CD14-positive monocyte (primary cell): ENCODE results near the gene FRRS1L. TPM values are rescaled to one million over a fixed set of nuclear protein-coding genes. Genes with fewer than 3 reads are reported as not detected.

Experiments
- DNase-seq, 3 donors: peaks; one replicate each; pipeline ENCODE4 v3.0.0-alpha.2; 2011 to 2022
- H2AFZ ChIP-seq: 2 replicates; pipeline ENCODE4 v1.6.0; 2012; ENCODE audit warnings: mild to moderate bottlenecking, low read depth, low read length, inconsistent platforms; ENCODE audit not compliant: insufficient read depth, poor library complexity, severe bottlenecking
- H3K27ac ChIP-seq, 2 donors: 1 replicate in 1 of 2; 2 replicates in 1 of 2; pipeline ENCODE4 v1.5.1; 2012 to 2013; ENCODE audit warnings: low read length in 2 of 2, control low read depth in 1 of 2, inconsistent platforms in 1 of 2, low read depth in 1 of 2, mild to moderate bottlenecking in 1 of 2
- H3K27me3 ChIP-seq, 2 donors: one replicate each; pipeline versions ENCODE4 v1.6.0 to v1.6.1; 2011 to 2013; ENCODE audit warnings: low read length in 2 of 2; ENCODE audit not compliant: control insufficient read depth in 2 of 2, insufficient read depth in 2 of 2
- H3K36me3 ChIP-seq, 2 donors: replicated peaks in 1 of 2; 1 replicate in 1 of 2; 2 replicates in 1 of 2; pipeline versions ENCODE4 v1.5.1 to v1.6.1; 2012 to 2013; ENCODE audit warnings: low read length in 2 of 2, control low read depth in 1 of 2, inconsistent platforms in 1 of 2, mild to moderate bottlenecking in 1 of 2; ENCODE audit not compliant: insufficient read depth in 2 of 2, control insufficient read depth in 1 of 2
- H3K4me1 ChIP-seq, 2 donors: 1 replicate in 1 of 2; 2 replicates in 1 of 2; pipeline versions ENCODE4 v1.5.1 to v1.6.1; 2012 to 2013; ENCODE audit warnings: low read length in 2 of 2, control low read depth in 1 of 2, inconsistent platforms in 1 of 2, mild to moderate bottlenecking in 1 of 2, moderate library complexity in 1 of 2; ENCODE audit not compliant: insufficient read depth in 2 of 2, control insufficient read depth in 1 of 2
- H3K4me2 ChIP-seq: replicated peaks from 2 replicates; pipeline ENCODE3; 2012; ENCODE audit warnings: low read length, moderate library complexity, mild to moderate bottlenecking; ENCODE audit not compliant: poor library complexity, severe bottlenecking; ENCODE audit errors: extremely low read depth
- H3K4me3 ChIP-seq, 3 experiments: fragments of 200-600 bp in 1 of 3; sonication (generic) in 1 of 3; replicated peaks in 1 of 3; 1 replicate in 2 of 3; 2 replicates in 1 of 3; pipeline ENCODE4 v1.5.1; 2011 to 2013; ENCODE audit warnings: low read length in 3 of 3, mild to moderate bottlenecking in 3 of 3, control low read depth in 2 of 3, low read depth in 2 of 3, inconsistent platforms in 1 of 3, moderate library complexity in 1 of 3
- H3K79me2 ChIP-seq: 2 replicates; pipeline ENCODE4 v1.6.0; 2012; ENCODE audit warnings: mild to moderate bottlenecking, control low read depth, inconsistent platforms, low read length, moderate library complexity; ENCODE audit not compliant: insufficient read depth
- H3K9ac ChIP-seq: 2 replicates; pipeline ENCODE4 v1.6.0; 2017; ENCODE audit warnings: low read length, mild to moderate bottlenecking; ENCODE audit not compliant: insufficient read depth, poor library complexity, severe bottlenecking
- H3K9me3 ChIP-seq, 2 donors: replicated peaks in 1 of 2; 1 replicate in 1 of 2; 2 replicates in 1 of 2; pipeline versions ENCODE4 v1.5.1 to v1.6.1; 2012 to 2013; ENCODE audit warnings: low read length in 2 of 2, control low read depth in 1 of 2; ENCODE audit not compliant: control insufficient read depth in 1 of 2, insufficient read depth in 1 of 2
- H4K20me1 ChIP-seq: 2 replicates; pipeline ENCODE4 v1.6.0; 2012; ENCODE audit warnings: mild to moderate bottlenecking, low read length, control low read depth, moderate library complexity; ENCODE audit not compliant: insufficient read depth
- H3K27ac Mint-ChIP-seq, 7 donors: one replicate each; pipeline ENCODE4 v1.8.0; 2020; ENCODE audit warnings: mild to moderate bottlenecking in 7 of 7, mixed read lengths in 7 of 7, moderate library complexity in 6 of 7, inconsistent platforms in 2 of 7
- H3K27me3 Mint-ChIP-seq, 3 donors: one replicate each; pipeline ENCODE4 v1.8.0; 2021 to 2022; ENCODE audit warnings: low read depth in 3 of 3, mild to moderate bottlenecking in 3 of 3, mixed read lengths in 3 of 3, moderate library complexity in 3 of 3, inconsistent platforms in 1 of 3
- H3K36me3 Mint-ChIP-seq, 2 donors: one replicate each; pipeline ENCODE4 v1.8.0; 2020; ENCODE audit warnings: mixed read lengths in 2 of 2, inconsistent platforms in 1 of 2, mild to moderate bottlenecking in 1 of 2
- H3K4me1 Mint-ChIP-seq: one replicate; pipeline ENCODE4 v1.8.0; 2020; ENCODE audit warnings: mild to moderate bottlenecking, mixed read lengths
- H3K4me3 Mint-ChIP-seq, 2 donors: one replicate each; pipeline ENCODE4 v1.8.0; 2020; ENCODE audit warnings: mild to moderate bottlenecking in 2 of 2, mixed read lengths in 2 of 2, moderate library complexity in 1 of 2
- H3K9me3 Mint-ChIP-seq, 7 donors: one replicate each; pipeline ENCODE4 v1.8.0; 2020 to 2022; ENCODE audit warnings: mixed read lengths in 7 of 7, mild to moderate bottlenecking in 6 of 7, moderate library complexity in 6 of 7, inconsistent platforms in 2 of 7
- WGBS: methylation state at CpG from one replicate; pipeline ENCODE4 v1.1.5; 2013; ENCODE audit warnings: missing lambda C conversion rate; ENCODE audit not compliant: insufficient coverage; 5-methylcytosine and 5-hydroxymethylcytosine counted together
- intact Hi-C, 2 donors: fragments of 100-400 bp; cut with micrococcal nuclease; formaldehyde crosslinking; loops; one replicate each; pipeline versions ENCODE4 v1.15.0 to v1.15.1; 2023
- polyA plus RNA-seq, 3 donors: library from polyadenylated mRNA; depleted of rRNA in 1 of 3; unstranded in 2 of 3; stranded (reverse) in 1 of 3; fragments of 300-500 nt in 2 of 3; fragments of >200 nt in 1 of 3; fragmentation: Illumina TruSeq in 2 of 3; gene quantifications; 1 replicate in 2 of 3; 2 replicates in 1 of 3; pipeline ENCODE4 v1.2.3, GENCODE V29; 2012 to 2021
- TF ChIP-seq, protein P1 (sequence below): fragments of 200-600 bp; IDR thresholded peaks from one replicate; pipeline ENCODE4 v1.8.0; 2022; ENCODE audit warnings: antibody characterized with exemption, mild to moderate bottlenecking

FRRS1L gene
- polyA plus RNA-seq, 3 donors: not detected

GRCh38 chr9:109161471-109161870 is 5.6 kb downstream of the FRRS1L start:
- no peak overlapping the region for H3K4me3 Mint-ChIP-seq
- no CpG with 5 or more reads among the region's 3 CpGs for WGBS
- no peaks in the 10 kb centered on the region for H3K4me1 ChIP-seq
- no peak overlapping the region for H3K4me3 ChIP-seq
- H3K27ac ChIP-seq: no peak overlapping the region
- H3K9me3 ChIP-seq: peaks cover 5 to 6% of the 10 kb centered on the region in 2 donors
- intact Hi-C loops: no loop called here
- peaks cover 22 to 32% of the 10 kb centered on the region in 2 donors for H3K27me3 ChIP-seq
- peaks cover 0 to 16% (median 9%) of the 10 kb centered on the region in 7 donors for H3K9me3 Mint-ChIP-seq
- H3K36me3 Mint-ChIP-seq: no peaks in the 10 kb centered on the region
- no peaks in the 10 kb centered on the region for H4K20me1 ChIP-seq
- no peak overlapping the region for H3K4me2 ChIP-seq
- H3K4me1 Mint-ChIP-seq: peaks cover 5% of the 10 kb centered on the region
- H3K36me3 ChIP-seq: no peaks in the 10 kb centered on the region
- H3K27me3 Mint-ChIP-seq: peaks cover 40 to 62% (median 41%) of the 10 kb centered on the region in 3 donors
- no peak overlapping the region for H3K27ac Mint-ChIP-seq
- DNase-seq: no peak
- H3K79me2 ChIP-seq: no peaks in the 10 kb centered on the region
- TF ChIP-seq, protein P1, sequence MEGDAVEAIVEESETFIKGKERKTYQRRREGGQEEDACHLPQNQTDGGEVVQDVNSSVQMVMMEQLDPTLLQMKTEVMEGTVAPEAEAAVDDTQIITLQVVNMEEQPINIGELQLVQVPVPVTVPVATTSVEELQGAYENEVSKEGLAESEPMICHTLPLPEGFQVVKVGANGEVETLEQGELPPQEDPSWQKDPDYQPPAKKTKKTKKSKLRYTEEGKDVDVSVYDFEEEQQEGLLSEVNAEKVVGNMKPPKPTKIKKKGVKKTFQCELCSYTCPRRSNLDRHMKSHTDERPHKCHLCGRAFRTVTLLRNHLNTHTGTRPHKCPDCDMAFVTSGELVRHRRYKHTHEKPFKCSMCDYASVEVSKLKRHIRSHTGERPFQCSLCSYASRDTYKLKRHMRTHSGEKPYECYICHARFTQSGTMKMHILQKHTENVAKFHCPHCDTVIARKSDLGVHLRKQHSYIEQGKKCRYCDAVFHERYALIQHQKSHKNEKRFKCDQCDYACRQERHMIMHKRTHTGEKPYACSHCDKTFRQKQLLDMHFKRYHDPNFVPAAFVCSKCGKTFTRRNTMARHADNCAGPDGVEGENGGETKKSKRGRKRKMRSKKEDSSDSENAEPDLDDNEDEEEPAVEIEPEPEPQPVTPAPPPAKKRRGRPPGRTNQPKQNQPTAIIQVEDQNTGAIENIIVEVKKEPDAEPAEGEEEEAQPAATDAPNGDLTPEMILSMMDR: no peak
- H3K9ac ChIP-seq: no peak overlapping the region
- no peak overlapping the region for H2AFZ ChIP-seq

DNA sequence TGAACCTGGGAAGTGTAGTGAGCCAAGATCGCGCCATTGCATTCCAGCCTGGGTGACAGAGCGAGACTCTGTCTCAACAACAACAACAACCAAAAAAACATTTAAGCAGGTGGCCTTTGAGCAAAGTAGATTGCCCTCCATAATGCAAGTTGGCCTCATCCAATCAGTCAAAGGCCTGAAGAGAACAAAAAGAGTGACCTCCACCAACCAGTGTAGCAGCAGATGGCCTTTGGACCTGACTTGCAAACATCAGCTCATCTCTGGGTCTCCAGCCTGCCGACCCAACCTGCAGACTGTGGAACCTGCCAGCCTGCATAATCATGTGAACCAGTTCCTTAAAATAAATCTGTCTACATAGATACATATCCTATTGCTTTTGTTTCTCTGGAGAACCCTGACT is 7.5 kb downstream of the FRRS1L start:
- WGBS: 86% methylated on average over 4 of the region's 4 CpGs
- H3K36me3 ChIP-seq: no peaks in the 10 kb centered on the region
- no peak overlapping the region for H2AFZ ChIP-seq
- Mint-ChIP-seq H3K9me3 (peaks cover 0 to 4% (median 2%) of the 10 kb centered on the region in 7 donors), H3K4me3 (no peak overlapping the region), H3K4me1 (peaks cover 5% of the 10 kb centered on the region), H3K27me3 (peaks cover 24 to 49% (median 26%) of the 10 kb centered on the region in 3 donors), H3K27ac (no peak overlapping the region), H3K36me3 (no peaks in the 10 kb centered on the region)
- no peak overlapping the region for H3K27ac ChIP-seq
- H3K9ac ChIP-seq: no peak overlapping the region
- TF ChIP-seq, protein P1: no peak
- H3K79me2 ChIP-seq: no peaks in the 10 kb centered on the region
- H3K9me3 ChIP-seq: no peaks in the 10 kb centered on the region
- intact Hi-C loops: no loop called here
- no peak overlapping the region for H3K4me2 ChIP-seq
- H3K4me3 ChIP-seq: no peak overlapping the region
- H3K27me3 ChIP-seq: peaks cover 10 to 13% of the 10 kb centered on the region in 2 donors
- no peak for DNase-seq
- no peaks in the 10 kb centered on the region for H3K4me1 ChIP-seq
- H4K20me1 ChIP-seq: no peaks in the 10 kb centered on the region
